Breast epithelium (tissue), 4 donors: ENCODE data around the gene CHST10. TPM values are rescaled to one million over a fixed set of nuclear protein-coding genes. Genes with fewer than 3 reads are reported as not detected.

Source experiments
- DNase-seq, 2 donors: peaks; one replicate each; pipeline ENCODE4 v3.0.0-alpha.2; 2019; ENCODE audit warnings: low spot score in 2 of 2
- H3K27ac ChIP-seq, 2 donors: fragments of 200-600 bp; sonication (generic) in 1 of 2; one replicate each; pipeline ENCODE4 v1.5.1; 2016 to 2019; ENCODE audit warnings: mild to moderate bottlenecking in 1 of 2
- H3K27me3 ChIP-seq, 2 donors: fragments of 200-600 bp; sonication (generic) in 1 of 2; one replicate each; pipeline versions ENCODE4 v1.5.1 to v1.6.0; 2017 to 2019; ENCODE audit warnings: control low read depth in 1 of 2, mild to moderate bottlenecking in 1 of 2
- H3K36me3 ChIP-seq: fragments of 200-600 bp; one replicate; pipeline ENCODE4 v1.5.1; 2019
- H3K4me1 ChIP-seq, 2 donors: fragments of 200-600 bp; sonication (generic); one replicate each; pipeline ENCODE4 v1.5.1; 2016 to 2019; ENCODE audit warnings: control low read depth in 1 of 2
- H3K4me3 ChIP-seq, 3 donors: fragments of 200-600 bp; sonication (generic); 1 replicate in 2 of 3; 2 replicates in 1 of 3; pipeline ENCODE4 v1.5.1; 2016 to 2019; ENCODE audit warnings: mild to moderate bottlenecking in 3 of 3, moderate library complexity in 2 of 3
- H3K9me3 ChIP-seq, 2 donors: fragments of 200-600 bp; sonication (generic) in 1 of 2; one replicate each; pipeline ENCODE4 v1.5.1; 2016 to 2019; ENCODE audit warnings: control low read depth in 1 of 2
- POLR2A ChIP-seq: fragments of 450-650 bp; IDR thresholded peaks from one replicate; pipeline ENCODE4 v1.6.1; 2016; ENCODE audit warnings: antibody characterized with exemption, mild to moderate bottlenecking, moderate library complexity
- POLR2AphosphoS5 ChIP-seq, 3 donors: sonication (generic); formaldehyde crosslinking; IDR thresholded peaks; one replicate each; pipeline ENCODE4 v1.6.1; 2017; ENCODE audit warnings: antibody characterized with exemption in 3 of 3
- intact Hi-C: fragments of 100-400 bp; cut with DNase I; formaldehyde crosslinking; loops from one replicate; pipeline ENCODE4 v1.15.1; 2023; ENCODE audit warnings: low total_unique reads
- total RNA-seq, 3 donors: library from RNA; depleted of rRNA; stranded (reverse); fragments of >200 nt; gene quantifications; one replicate each; pipeline ENCODE4 v1.1.0, GENCODE V29; 2016
- TF ChIP-seq, protein P1 (sequence below), 3 donors: fragments of 450-650 bp; IDR thresholded peaks; one replicate each; pipeline ENCODE4 v1.5.1; 2016 to 2017; ENCODE audit warnings: antibody characterized with exemption in 3 of 3, mild to moderate bottlenecking in 3 of 3, moderate library complexity in 3 of 3

Gene CHST10
- total RNA-seq, 3 donors from 2014 or later = 4.5 to 17.0 (median 8.3) TPM

DNA sequence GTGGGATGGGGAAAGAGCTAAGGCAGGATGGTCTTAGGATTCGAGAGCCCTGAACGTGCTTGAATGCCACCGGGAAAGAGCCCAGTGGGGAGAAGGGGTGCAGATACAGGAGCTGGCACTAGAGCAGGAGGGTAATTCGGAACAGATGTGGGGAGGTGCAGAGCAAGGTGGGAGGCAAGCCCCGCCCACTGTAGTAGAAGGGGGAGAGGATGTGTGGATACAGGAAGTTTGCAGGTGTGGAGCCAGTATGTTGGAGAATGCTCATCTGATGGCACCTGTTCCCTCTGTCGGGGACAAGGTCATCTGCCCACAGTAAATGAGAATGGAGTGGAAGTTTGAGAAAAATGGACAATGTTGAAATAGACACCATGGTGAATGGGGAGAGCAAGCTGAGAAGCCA is 28.8 kb downstream of the CHST10 start:
- Histone ChIP-seq H3K27ac (no peak overlapping the region), H3K27me3 (no peaks in the 10 kb centered on the region), H3K4me3 (no peak overlapping the region), H3K36me3 (no peaks in the 10 kb centered on the region), H3K9me3 (no peaks in the 10 kb centered on the region), H3K4me1 (no peaks in the 10 kb centered on the region)
- intact Hi-C loops = loop anchor here (10.0 kb wide), 1 partner anchor 124 kb away; no protein-coding TSS in a partner anchor
- DNase-seq = no peak
- TF ChIP-seq POLR2AphosphoS5 (IDR thresholded peaks at IDR 0.05) (no peak), POLR2A (no peak)
- TF ChIP-seq, protein P1, sequence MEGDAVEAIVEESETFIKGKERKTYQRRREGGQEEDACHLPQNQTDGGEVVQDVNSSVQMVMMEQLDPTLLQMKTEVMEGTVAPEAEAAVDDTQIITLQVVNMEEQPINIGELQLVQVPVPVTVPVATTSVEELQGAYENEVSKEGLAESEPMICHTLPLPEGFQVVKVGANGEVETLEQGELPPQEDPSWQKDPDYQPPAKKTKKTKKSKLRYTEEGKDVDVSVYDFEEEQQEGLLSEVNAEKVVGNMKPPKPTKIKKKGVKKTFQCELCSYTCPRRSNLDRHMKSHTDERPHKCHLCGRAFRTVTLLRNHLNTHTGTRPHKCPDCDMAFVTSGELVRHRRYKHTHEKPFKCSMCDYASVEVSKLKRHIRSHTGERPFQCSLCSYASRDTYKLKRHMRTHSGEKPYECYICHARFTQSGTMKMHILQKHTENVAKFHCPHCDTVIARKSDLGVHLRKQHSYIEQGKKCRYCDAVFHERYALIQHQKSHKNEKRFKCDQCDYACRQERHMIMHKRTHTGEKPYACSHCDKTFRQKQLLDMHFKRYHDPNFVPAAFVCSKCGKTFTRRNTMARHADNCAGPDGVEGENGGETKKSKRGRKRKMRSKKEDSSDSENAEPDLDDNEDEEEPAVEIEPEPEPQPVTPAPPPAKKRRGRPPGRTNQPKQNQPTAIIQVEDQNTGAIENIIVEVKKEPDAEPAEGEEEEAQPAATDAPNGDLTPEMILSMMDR (IDR thresholded peaks at IDR 0.05) = no peak

DNA sequence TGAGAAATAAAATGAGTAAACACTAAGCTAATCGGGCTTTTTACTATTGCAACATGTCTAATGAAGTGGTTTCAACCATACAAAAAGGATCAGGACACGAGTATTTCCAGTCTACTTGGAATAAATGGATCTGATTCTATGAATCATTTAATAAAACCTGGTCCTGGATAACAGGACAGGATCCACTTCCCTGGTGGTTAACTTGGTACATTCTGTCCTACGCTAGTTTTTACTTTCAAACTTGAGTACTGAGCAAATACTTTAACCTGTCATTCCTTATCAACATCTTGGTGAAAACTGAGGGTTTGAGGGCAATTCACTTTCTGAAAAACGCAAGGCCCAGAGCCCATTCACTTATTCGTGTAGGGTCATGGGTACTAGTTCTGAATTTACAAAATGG is 33.5 kb downstream of the CHST10 start:
- intact Hi-C loops = loop anchor here (10.0 kb wide), 1 partner anchor 119 kb away; no protein-coding TSS in a partner anchor
- H3K27ac ChIP-seq = no peak overlapping the region
- H3K27me3 ChIP-seq = no peaks in the 10 kb centered on the region
- no peaks in the 10 kb centered on the region for H3K9me3 ChIP-seq
- H3K36me3 ChIP-seq = no peaks in the 10 kb centered on the region
- no peak for DNase-seq
- H3K4me3 ChIP-seq = no peak overlapping the region
- no peaks in the 10 kb centered on the region for H3K4me1 ChIP-seq
- TF ChIP-seq, protein P1 (IDR thresholded peaks at IDR 0.05) = no peak
- no peak for TF ChIP-seq POLR2AphosphoS5 (IDR thresholded peaks at IDR 0.05)
- TF ChIP-seq POLR2A = no peak

DNA sequence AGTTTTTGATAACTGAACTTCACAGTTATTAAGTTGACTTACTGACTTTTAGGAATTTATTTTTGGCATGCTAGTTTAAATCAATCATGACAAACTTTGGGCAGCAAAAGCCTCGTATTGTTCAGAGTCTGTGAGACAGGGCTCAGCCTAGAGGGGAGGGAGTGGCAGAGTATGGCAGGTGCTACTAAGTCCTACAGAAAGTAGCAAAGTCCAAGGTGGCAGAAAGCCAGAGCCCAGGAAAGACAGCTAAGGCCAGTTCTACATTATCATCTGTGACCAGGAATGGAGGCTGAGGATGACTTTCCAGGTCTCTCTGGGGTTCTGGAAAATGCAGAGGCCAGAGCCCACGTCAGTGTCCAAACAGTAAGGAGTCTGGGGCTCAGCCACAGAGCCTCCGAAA is 34.2 kb downstream of the CHST10 start:
- Histone ChIP-seq H3K4me3 (no peak overlapping the region), H3K4me1 (no peaks in the 10 kb centered on the region), H3K9me3 (no peaks in the 10 kb centered on the region), H3K27ac (no peak overlapping the region), H3K27me3 (no peaks in the 10 kb centered on the region), H3K36me3 (no peaks in the 10 kb centered on the region)
- no peak for DNase-seq
- intact Hi-C loops = loop anchor here (10.0 kb wide), 1 partner anchor 119 kb away; no protein-coding TSS in a partner anchor
- TF ChIP-seq POLR2AphosphoS5 (IDR thresholded peaks at IDR 0.05) = no peak
- TF ChIP-seq, protein P1 (IDR thresholded peaks at IDR 0.05) = no peak
- TF ChIP-seq POLR2A = no peak

DNA sequence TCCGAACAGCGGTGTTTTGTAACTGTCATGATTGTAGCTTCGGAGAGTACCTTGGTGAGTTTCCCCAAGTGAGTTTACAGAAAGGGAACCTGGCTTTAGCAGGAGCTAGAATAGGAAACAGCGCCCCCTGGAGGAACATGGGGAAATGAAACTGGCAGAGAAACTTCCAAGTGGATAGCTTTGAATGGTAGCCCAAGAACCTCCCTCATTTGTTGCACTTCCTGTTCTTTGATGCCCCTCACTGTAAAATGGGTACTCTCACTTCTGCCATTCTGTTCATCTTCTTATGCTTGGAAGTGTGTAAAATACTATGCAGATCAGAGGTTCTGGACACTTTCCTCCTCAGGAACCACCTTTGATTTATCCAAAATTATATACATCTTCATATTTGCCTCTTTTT is 36.2 kb downstream of the CHST10 start:
- H3K27ac ChIP-seq = no peak overlapping the region
- no peaks in the 10 kb centered on the region for H3K36me3 ChIP-seq
- no peak for TF ChIP-seq POLR2AphosphoS5 (IDR thresholded peaks at IDR 0.05)
- TF ChIP-seq, protein P1 (IDR thresholded peaks at IDR 0.05) = peak; percentile 72 to 89 (median 87)
- no peaks in the 10 kb centered on the region for H3K9me3 ChIP-seq
- H3K27me3 ChIP-seq = no peaks in the 10 kb centered on the region
- no peaks in the 10 kb centered on the region for H3K4me1 ChIP-seq
- intact Hi-C loops = loop anchor here (10.0 kb wide), 1 partner anchor 116 kb away; no protein-coding TSS in a partner anchor
- peak; percentile 63 to 81 for DNase-seq
- no peak overlapping the region for H3K4me3 ChIP-seq

DNA sequence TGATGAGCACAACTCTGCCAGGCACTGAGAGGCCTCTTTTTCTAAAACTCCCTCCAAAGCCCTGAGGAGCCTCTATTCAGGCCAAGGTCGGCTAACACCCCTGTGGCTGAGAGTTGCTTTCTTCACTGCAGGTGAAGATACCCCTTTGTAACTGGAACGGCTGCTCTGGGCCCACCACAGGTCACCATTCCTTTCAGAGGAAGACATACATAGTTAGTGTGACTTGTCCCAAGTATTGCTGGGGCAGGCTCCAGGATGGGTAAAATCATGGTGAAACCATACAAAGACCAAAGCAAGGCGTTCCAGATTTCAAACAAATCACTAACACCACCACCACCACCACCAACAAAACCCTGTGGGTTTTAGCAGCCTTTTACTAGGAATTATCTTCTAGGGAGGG is 36.8 kb downstream of the CHST10 start:
- Histone ChIP-seq H3K9me3 (no peaks in the 10 kb centered on the region), H3K4me3 (no peak overlapping the region), H3K27ac (no peak overlapping the region), H3K4me1 (no peaks in the 10 kb centered on the region), H3K27me3 (no peaks in the 10 kb centered on the region), H3K36me3 (no peaks in the 10 kb centered on the region)
- intact Hi-C loops = loop anchor here (10.0 kb wide), 1 partner anchor 116 kb away; no protein-coding TSS in a partner anchor
- no peak for DNase-seq
- TF ChIP-seq POLR2A (no peak), POLR2AphosphoS5 (IDR thresholded peaks at IDR 0.05) (no peak)
- TF ChIP-seq, protein P1 (IDR thresholded peaks at IDR 0.05) = no peak
